Activated CD4-positive, alpha-beta T cell treated with anti-CD3 and anti-CD28 coated beads for 1 hour (primary cell): ENCODE data around the gene CACNA1C.

Experiments used
- DNase-seq: peaks from one replicate; pipeline ENCODE4 v3.0.0-alpha.2; 2020

The CACNA1C gene

DNA sequence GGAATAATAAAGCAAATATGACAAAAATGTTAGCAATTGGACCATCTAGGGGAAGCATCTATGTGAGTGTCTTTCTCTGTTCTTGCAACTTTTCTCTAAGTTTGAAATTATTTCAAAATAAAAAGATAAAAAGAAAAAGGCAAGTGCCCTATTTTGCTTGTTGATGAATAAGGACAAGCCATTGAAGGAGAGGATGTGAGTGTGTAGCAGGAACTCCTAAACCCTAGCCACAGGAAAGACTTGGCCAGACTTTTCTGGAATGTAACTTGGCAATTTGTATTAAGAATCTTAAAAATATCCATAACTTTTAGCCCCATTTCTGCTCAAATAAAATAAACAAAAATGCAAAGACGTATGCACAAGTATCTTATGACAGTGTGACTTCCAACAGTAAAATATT lies 279.4 kb downstream of the CACNA1C start:
- no peak for DNase-seq

DNA sequence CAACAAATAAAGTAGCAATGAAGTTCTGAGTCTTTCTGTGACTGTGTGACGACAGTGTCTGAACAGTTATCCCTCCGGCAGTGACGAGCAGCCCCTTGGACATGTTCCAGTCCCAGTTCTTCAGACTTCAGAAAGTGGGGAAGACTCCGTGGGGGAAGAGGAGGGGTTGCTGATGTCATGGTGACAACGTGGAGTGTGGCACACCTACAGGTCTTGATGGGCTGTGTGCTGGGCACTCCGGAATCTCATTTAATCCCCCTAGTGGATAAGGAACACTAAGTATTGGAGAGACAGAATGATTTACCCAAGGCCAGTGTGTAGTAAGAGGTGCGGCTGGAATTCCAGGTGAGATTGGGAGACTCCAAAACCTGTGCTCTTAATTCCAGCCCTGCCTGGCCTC lies 280.2 kb downstream of the CACNA1C start:
- DNase-seq, result no peak

- DNase-seq, result no peak
Observed at GRCh38 chr12:2333491-2334195, 280.9 kb downstream of the CACNA1C start.

DNA sequence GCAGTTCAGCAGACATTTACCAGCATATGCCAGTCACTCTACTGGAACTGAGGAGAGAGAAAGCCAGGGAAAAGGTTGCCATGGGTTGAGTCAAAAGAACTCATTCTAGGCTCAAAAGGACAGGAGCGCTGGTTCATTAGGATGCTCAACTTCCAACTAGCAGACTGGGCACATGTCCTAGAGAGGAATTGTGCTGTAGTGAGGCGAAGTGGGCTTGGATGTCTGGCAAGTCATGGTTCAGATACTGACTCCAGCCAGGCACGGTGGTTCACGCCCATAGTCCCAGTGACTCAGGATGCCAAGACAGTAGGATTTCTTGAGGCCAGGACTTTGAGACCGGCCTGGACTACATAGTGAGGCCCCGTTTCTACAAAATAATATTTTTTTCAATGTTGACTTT lies 281.5 kb downstream of the CACNA1C start:
- DNase-seq, result no peak

- DNase-seq, result no peak
Observed at GRCh38 chr12:2334689-2335088, 281.9 kb downstream of the CACNA1C start.

- no peak for DNase-seq
Observed at GRCh38 chr12:2335109-2335508, 282.3 kb downstream of the CACNA1C start.

DNA sequence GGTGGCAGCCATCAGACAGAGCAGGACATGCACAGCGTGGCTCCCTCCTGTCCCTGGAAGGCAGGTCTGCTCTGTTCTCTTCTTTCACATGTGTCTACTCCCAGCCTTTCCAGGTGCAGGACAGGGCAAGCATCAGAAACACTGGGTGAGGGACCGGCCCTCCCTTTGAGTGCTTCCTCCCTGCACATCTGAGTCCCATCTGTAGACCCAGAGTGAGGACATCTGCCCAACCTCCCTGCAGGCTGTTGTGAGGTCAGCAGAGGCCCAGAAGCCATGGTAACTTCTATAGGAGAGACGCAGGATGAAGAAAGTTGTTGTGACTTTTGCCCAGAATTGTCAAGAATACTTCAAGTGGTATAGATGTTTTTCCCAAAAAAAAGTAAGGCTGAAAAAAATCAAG lies 282.7 kb downstream of the CACNA1C start:
- no peak for DNase-seq

GRCh38 chr12:2335916-2336315 lies 283.1 kb downstream of the CACNA1C start:
- DNase-seq, result no peak

- no peak for DNase-seq
Observed at GRCh38 chr12:2336409-2336829, 283.6 kb downstream of the CACNA1C start.

- DNase-seq, result no peak
Observed at GRCh38 chr12:2337031-2338010, 284.5 kb downstream of the CACNA1C start.

GRCh38 chr12:2338381-2338780 lies 285.6 kb downstream of the CACNA1C start:
- no peak for DNase-seq

DNA sequence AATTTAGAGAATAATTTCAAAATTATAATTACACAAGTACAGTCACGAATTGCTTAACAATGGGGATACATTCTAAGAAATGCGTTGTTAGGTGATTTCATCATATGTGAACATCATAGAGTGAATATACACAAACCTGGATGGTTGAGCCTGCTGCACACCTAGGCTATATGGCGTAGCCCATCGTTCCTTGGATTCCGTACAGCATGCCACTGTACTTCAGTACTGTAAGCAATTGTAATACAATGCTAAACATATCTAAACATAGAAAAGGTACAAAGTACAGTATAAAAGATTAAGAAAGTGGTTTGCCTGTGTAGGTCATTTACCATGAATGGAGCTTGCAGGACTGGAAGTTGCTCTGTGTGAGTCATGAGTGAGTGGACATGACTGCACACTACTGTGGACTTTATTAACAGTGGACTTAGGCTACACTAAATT lies 286.2 kb downstream of the CACNA1C start:
- DNase-seq, result no peak

DNA sequence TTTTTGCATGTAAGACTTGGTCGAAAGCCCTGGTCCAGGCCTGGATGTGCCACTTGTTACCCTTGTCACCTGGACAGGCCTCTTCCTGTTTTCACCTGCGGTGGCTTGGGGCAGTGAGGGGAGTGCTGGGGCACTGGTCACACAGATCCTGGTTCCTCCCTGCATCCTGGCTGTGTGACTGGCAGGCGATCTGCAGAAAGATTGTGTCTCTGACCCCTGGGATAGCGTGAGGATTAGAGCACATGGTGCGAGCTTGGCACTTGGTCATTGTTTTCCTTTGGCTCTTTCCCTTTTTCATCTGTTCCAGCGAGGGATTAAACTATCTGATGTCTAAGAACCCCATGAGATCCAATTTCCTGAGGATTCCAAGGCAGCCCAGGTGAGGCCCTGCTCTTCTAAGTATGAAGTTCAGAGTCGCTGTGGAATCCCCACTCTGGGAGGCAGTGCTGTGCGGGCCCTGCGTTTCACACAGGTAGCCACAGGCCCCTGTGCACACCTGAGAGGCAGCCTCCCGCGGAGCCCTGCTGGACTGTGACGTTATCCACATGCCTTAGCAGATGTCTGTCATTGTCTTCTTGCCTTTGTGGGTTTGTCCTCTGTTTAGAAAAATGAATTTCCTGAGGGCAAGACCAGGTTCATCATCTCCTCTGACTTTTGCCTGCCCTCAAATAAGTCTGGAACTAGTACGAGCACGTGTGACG lies 288.4 kb downstream of the CACNA1C start:
- DNase-seq, result no peak

- no peak for DNase-seq
Observed at GRCh38 chr12:2341871-2342270, 289.1 kb downstream of the CACNA1C start.

DNA sequence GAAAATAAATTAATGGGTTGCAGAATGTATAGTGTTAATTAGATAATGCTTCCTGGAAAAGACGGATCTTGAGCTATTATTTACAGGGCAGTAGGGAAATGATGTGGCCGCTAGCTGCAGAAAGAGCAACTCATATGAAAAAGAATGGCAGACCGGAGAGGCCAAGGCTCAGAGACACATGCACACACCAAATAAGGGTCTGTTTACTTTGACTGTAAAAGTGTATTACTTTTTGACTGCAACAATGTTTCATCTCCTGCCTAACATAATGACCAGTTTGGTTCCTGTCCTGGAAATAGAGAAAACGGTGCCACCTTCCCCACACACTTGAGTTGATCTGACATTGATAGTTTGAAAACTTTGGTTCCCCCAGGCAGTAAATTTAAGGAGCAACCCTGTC lies 290.9 kb downstream of the CACNA1C start:
- no peak for DNase-seq

DNA sequence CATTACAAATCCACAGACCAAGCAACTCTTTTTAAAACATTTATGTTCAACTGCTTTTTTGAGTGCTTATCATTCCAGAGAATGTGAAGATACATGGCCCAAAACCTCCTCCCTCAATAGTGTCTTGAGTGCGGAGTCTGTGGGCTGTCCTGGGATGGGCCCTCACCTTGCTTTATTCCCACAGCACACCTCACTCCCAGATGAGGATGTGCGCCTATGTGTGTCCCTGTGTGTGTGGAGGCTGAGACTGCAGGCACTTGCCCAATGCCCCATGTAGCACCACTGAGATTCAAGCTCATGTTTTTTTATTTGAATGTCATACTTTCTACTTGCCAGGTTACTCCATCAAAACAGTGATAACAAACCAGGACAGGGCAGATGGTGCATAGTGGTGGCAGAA lies 291.7 kb downstream of the CACNA1C start:
- no peak for DNase-seq

- DNase-seq, result no peak
Observed at GRCh38 chr12:2344885-2345284, 292.1 kb downstream of the CACNA1C start.

DNA sequence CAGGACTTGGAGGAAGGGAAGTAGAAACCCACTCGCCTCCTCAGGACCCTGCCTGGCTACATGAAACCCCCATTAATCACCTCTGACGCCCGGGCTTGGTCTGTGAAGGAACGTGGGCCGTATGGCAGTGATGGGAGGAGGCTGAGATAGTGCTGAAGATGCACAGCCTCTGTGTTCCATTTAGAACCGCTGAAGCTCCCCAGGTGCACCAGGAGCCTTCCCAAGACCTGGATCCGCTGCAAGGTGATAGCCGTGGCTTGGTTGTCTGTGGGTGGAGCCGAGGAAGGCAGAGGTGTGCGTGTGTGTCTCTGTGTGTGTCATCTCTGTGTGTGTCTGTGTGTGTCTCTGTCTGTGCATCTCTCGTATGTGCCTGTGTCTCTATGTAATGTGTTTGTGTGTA lies 293.1 kb downstream of the CACNA1C start:
- DNase-seq, result no peak

DNA sequence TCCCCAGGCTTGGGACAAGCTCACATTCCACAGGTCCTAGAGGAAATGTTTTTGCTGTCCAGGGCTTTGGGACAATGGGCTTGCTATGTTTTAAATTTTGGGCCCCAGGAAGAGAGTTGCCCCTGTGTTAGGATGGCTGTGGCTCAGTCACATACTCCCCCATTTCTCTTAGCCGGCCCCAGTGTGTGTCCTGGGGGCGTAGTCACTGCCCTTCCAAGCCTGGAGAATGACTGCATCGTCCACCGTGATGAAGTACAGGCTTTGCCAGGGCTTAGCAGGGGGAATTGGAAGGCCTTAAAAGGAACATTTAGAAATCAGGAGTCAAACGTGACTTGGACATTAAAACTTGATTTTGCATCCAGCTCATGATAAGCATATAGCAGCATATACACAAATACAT lies 293.6 kb downstream of the CACNA1C start:
- no peak for DNase-seq

DNA sequence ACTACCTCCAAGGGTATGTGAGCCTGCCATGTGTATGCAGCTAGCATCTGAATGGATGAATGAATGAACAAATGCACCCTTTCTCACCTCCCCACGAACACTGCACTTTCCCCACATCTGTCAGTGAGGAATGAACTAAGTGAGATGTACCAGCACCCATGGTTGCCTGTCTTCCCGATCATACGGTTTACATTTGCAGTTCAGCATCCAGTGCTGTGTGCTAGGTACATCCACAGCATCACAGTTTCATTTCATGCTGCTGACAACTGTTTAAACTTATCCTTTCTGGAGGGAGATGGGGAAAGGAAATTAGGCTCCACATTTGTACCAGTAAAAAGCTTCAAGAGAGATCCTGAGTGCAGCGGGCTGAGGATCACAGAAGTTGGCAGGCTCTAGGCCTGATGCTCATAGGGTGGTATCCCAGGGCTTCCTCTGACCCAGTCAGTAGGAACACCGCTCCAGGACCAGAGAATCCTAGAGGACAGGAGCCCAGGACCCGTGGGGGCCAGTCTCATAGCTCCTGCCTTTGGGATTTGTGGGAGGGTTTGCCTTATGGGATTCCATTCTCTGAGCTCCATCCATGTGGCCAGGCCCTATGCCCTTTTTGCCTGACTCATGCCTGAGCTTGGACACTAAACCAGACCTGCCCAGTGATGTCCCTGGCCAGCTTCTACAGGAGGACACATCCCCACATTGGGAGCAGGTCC lies 294.5 kb downstream of the CACNA1C start:
- no peak for DNase-seq

GRCh38 chr12:2347844-2348481 lies 295.2 kb downstream of the CACNA1C start:
- no peak for DNase-seq

DNA sequence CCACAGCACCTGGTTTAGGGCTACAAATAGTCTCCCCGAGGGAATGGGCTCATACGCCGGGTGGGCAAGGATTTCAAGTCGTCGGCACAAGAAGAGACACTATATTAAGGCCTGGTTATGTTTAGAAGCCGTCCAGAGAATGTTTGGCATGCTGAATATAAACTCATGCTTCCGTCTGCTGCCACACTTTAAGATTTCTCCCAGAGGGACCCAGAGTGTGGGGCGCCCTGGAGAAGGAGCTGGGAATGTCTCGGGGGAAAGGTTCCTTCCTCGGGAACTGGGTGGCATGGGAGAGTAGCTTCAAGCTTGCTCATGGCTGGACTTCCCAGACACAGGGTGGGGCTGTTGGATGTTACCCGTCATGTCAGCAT lies 295.7 kb downstream of the CACNA1C start:
- DNase-seq, result no peak
